Melanocyte of skin (primary cell): ENCODE measurements around the gene KIF7. TPM values are rescaled to one million over a fixed set of nuclear protein-coding genes. Genes with fewer than 3 reads are reported as not detected.

Experiments used
- total RNA-seq, 2 donors: library from RNA; depleted of rRNA; stranded (reverse); fragments of >200 nt; gene quantifications; 2 replicates each; pipeline ENCODE4 v1.2.3, GENCODE V29; 2012

Gene KIF7, protein sequence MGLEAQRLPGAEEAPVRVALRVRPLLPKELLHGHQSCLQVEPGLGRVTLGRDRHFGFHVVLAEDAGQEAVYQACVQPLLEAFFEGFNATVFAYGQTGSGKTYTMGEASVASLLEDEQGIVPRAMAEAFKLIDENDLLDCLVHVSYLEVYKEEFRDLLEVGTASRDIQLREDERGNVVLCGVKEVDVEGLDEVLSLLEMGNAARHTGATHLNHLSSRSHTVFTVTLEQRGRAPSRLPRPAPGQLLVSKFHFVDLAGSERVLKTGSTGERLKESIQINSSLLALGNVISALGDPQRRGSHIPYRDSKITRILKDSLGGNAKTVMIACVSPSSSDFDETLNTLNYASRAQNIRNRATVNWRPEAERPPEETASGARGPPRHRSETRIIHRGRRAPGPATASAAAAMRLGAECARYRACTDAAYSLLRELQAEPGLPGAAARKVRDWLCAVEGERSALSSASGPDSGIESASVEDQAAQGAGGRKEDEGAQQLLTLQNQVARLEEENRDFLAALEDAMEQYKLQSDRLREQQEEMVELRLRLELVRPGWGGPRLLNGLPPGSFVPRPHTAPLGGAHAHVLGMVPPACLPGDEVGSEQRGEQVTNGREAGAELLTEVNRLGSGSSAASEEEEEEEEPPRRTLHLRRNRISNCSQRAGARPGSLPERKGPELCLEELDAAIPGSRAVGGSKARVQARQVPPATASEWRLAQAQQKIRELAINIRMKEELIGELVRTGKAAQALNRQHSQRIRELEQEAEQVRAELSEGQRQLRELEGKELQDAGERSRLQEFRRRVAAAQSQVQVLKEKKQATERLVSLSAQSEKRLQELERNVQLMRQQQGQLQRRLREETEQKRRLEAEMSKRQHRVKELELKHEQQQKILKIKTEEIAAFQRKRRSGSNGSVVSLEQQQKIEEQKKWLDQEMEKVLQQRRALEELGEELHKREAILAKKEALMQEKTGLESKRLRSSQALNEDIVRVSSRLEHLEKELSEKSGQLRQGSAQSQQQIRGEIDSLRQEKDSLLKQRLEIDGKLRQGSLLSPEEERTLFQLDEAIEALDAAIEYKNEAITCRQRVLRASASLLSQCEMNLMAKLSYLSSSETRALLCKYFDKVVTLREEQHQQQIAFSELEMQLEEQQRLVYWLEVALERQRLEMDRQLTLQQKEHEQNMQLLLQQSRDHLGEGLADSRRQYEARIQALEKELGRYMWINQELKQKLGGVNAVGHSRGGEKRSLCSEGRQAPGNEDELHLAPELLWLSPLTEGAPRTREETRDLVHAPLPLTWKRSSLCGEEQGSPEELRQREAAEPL (N-terminal part only)
- 1 to 10 TPM; 3.8 to 5.7 TPM for total RNA-seq

DNA sequence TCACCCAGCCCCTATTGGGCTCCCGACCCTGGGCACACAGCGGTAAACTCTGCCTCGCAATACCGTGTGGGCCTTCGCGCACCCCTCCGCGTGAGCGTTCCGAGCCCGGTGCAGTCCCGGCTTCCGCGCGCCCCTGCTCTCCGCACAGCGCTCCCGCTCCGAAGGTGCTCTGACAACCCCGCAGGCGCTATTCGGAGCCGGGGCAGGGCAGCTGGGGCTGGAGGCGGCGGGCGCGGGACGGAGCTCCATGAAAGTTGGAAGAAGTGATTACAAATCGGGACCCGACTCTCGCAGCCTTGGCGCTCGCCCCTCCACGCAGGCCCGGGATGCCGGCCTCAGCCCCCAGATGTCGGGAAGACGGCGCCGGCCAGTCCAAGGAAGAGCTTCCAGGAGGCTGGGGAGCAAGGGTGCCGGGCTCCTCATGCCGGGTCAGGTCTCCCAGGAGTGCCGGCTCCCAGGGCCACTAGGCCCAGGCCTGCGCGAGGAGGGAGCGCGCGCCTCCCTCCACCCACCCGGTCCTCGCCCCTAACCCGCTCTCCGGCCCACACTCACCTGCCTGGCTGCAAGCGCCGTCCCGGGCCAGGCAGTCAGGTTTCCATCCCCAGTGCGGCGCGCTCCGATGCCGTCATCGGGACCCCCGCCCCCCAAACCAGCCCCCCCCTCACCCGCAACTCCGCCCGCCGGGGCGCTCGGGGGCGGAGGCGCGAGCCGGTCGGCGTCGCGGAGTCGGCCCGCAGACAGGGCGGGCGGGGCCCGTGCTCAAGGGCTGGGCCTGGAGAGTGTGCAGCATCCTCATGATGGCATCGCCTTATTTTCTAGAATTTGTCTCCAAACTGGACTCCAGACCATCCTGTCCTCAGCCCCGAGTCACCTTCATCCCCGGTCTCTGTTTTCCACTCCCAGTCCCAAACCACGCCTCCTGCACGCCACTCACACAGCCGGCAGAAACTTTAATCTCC is at the start of gene KIF7:
Gene KIF7, minus strand, starts transcription at position 621 of the 959 bp plus-strand sequence. CDS start 2,537 bp downstream, outside the sequence.

DNA sequence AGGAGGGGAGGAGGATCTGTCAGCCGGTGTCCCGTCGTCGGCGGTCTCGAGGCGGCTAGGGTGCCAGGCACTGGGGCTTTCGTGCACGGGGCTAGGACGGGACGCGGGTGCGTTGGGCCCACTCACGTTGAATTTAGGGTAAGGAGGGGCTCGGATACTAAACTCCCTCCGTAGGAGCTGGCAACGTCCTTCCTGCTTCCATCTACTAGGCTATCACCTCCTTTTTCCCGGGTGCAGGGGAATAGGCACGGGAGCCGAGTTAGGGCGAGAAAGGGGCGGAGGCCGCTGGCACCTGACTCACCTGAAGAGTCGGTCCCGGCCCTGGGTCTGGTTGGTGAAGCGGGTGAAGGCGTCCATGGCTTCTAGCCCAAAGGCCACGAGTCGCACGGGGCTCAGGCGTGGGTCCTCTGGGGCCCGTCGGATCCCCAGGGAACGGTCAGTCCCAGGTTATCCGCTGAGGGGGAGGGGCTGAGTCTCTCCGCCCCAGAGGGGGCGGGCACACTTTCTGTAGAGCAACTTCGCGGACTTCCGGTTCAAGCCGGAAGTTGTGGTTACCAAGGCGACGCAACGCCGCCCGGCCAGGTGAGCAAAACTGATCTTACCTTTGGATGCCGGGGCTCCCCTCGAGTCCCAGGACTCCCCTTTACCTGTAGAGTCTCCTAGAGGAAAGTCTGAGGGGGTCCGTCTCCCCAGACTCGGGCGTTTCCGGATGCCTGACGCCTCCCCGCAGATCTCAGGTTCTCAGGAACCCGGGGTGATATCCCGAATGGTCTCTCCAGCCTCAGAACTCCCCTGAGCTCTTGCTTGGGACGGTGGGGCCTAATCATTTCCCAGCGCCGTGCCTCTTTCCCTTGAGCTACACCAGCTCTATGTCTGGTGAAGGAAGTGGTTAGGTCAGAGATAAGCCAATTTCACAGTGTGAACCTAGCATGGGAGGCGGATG is 35.3 kb upstream of the KIF7 start, which contains the start of the genes PEX11A and WDR93:
Gene PEX11A, minus strand, starts transcription at position 479 of the 943 bp plus-strand sequence. Its CDS starts 122 bp downstream, at position 357.
Gene WDR93, plus strand, starts transcription at position 536 of the 943 bp plus-strand sequence. CDS start 10,936 bp downstream, outside the sequence.

DNA sequence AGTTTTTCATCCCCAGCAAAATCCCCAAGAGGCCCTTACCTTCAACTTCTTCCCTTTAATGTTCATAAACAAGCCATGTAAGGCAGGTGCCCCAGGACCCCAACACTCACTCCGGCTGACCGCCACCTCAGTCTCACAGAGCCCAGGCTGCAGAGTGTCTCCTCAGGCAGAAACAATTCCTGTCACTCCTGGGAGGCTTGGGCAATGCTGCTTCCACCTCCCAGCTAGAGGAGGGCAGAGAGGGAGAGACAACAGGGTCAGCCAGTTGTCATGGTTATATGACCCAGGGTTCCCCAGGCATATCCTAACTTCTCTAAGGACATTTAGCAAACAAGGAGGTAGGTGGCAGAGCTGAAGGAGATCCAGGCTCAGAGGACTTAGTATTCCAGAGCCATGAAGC is 23.9 kb upstream of the KIF7 start, which contains the start of gene PLIN1:
Gene PLIN1, minus strand, starts transcription at position 156 of the 400 bp plus-strand sequence. CDS start 1,878 bp downstream, outside the sequence.

Other genes starting within 250 kb of the KIF7 start
- under 1 TPM in 1 of 2 donors, not detected in 1; 0.69 TPM for gene RHCG, start 158.9 kb downstream of the KIF7 start, total RNA-seq
- 10 to 100 TPM in 1 of 2 donors, 1 to 10 TPM in 1; 5.2 to 12.0 TPM for gene TICRR, start 80.0 kb downstream of the KIF7 start, total RNA-seq
- not detected for gene PLIN1, start 23.9 kb upstream of the KIF7 start, total RNA-seq
- gene PEX11A, start 35.3 kb upstream of the KIF7 start, total RNA-seq = 1 to 10 TPM; 6.3 to 6.9 TPM
- under 1 TPM; under 0.01 TPM for gene WDR93, start 35.3 kb upstream of the KIF7 start, total RNA-seq
- under 1 TPM; 0.34 to 1.00 TPM for gene MESP1, start 95.8 kb upstream of the KIF7 start, total RNA-seq
- gene MESP2, start 120.9 kb upstream of the KIF7 start, total RNA-seq = not detected
- 1 to 10 TPM; 1.7 to 5.0 TPM for gene ANPEP, start 159.4 kb upstream of the KIF7 start, total RNA-seq
- 10 to 100 TPM; 69.2 to 72.9 TPM for gene AP3S2, start 238.5 kb upstream of the KIF7 start, total RNA-seq